VCaP (cell line): ENCODE measurements around the gene TFEB.

Experiments
- H3K27ac ChIP-seq: fragments of 450-650 bp; 2 replicates; pipeline ENCODE4 v1.5.1; 2017
- CTCF ChIP-seq: fragments of 450-650 bp; conservative IDR thresholded peaks from 2 replicates; pipeline ENCODE4 v1.5.1; 2017; ENCODE audit warnings: mild to moderate bottlenecking, moderate library complexity

The TFEB gene

DNA sequence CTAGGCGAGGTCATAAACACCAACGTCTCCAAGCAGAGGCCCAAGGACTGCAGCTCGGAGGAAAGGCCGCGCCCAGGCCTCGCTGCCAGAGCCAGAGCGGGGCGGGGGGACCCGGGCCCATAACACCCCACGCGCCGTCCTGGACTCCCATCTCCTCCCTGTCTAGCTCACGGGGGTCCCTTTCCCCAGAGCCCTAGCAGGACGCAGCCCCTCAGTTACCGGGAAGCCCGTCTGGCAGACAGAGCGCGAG lies 52.2 kb downstream of the TFEB start:
- TF ChIP-seq CTCF, result no peak
- H3K27ac ChIP-seq, result no peak overlapping the region

- H3K27ac ChIP-seq, result peak overlapping the region; percentile 58
- peak; percentile 54 for TF ChIP-seq CTCF
Observed at GRCh38 chr6:41682497-41683272, 52.7 kb downstream of the TFEB start.

- peak; percentile 93 for TF ChIP-seq CTCF
- peak overlapping the region; percentile 58 for H3K27ac ChIP-seq
Observed at GRCh38 chr6:41682056-41682477, 53.3 kb downstream of the TFEB start.

- no peak overlapping the region for H3K27ac ChIP-seq
Observed at GRCh38 chr6:41680182-41680965, 55.0 kb downstream of the TFEB start.

GRCh38 chr6:41679696-41680095 lies 55.7 kb downstream of the TFEB start:
- no peak for TF ChIP-seq CTCF
- H3K27ac ChIP-seq, result no peak overlapping the region

More at GRCh38 chr6:41680182-41680965, 55.0 kb downstream of the TFEB start:
- TF ChIP-seq CTCF, result no peak

DNA sequence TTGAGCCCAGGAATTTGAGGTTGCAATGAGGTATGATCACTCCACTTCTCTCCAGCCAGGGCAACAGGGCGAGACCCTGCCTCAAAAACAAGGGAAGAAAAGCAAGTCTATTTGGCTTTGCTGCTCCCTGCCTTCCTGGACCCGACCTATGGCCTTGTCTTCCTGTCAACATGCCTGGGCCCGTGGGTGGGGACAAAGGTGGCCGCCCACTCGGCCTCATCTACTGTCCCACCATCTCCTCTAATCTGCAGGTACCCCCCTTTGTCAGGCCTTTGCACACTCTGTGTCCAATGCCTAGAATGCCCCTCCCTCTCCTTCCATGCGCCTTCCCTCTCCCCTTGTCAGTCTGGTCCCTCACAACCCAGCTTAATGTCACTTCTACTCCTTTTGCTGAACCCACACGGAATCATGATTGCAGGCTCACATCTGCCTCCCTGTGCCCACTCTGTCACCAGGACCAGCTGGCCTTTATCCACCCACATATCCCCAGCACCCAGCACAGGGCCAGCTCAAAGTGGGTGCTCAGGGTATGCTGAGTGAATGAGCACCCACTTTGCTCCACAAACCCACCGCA lies 56.8 kb downstream of the TFEB start:
- H3K27ac ChIP-seq, result no peak overlapping the region
- TF ChIP-seq CTCF, result no peak

DNA sequence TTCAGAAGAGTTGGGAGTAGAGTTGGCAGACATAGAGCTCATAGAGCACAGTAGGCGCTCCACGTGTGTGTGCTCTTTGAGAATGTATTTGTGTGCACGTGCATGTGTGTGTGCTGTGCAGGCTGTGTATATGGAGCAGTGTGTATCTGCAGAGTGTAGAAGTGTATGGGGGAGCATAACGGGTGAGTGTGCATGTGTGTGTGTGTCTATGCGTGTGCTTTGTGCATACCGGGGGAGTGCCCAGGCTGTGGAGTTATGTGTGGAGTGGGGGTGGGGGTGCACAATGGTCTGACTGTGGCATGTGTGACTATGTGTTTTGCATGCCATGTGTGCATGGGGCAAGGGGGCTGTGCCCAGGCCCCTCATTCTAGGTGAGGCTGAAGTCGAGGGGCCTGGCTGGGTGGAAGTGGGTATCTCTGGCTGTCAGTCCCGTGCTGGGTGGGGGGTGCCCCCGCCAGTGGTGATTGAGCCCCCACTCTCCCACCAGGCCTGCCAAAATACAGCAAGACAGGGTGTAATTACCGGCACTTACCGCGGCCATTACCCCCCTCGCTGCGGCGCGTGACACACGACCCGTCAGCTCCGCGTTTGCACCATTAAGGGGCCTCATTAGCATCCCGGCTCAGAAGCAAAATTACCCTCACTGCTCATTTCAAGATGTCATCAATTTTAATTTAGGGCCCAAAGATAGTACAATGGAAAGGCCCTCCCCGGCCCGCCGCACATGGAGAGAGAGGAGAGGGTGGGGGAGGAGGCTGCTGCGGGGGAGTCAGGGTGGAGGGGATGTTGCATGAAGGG lies 58.1 kb downstream of the TFEB start:
- no peak for TF ChIP-seq CTCF
- H3K27ac ChIP-seq, result no peak overlapping the region
